ENCODE results near the gene BPGM. TPM values are rescaled to one million over a fixed set of nuclear protein-coding genes. Genes with fewer than 3 reads are reported as not detected.
A peak's percentile ranks its signal among the peaks of the same experiment; 100 is the strongest.

Gene BPGM
- total RNA-seq, 1 donor from 2014 or later, result 37.4 TPM

GRCh38 chr7:134694299-134694698, 47.6 kb downstream of the BPGM start:
- Mint-ChIP-seq H3K9me3 (ENCODE audit: unreplicated experiment) (no peaks in the 10 kb centered on the region), H3K4me1 (ENCODE audit: low read depth, unreplicated experiment) (peaks cover 61% of the 10 kb centered on the region), H3K36me3 (ENCODE audit: low read depth, unreplicated experiment) (peaks cover 2% of the 10 kb centered on the region), H3K27ac (ENCODE audit: unreplicated experiment) (peak overlapping the region; percentile 77), H3K27me3 (ENCODE audit: low read depth, unreplicated experiment) (no peaks in the 10 kb centered on the region), H3K4me3 (ENCODE audit: unreplicated experiment) (peak overlapping the region; percentile 18)
- no peak for TF ChIP-seq EZH2 (IDR thresholded peaks at IDR 0.05; ENCODE audit: insufficient read depth, low read length)
- TF ChIP-seq, protein P1, sequence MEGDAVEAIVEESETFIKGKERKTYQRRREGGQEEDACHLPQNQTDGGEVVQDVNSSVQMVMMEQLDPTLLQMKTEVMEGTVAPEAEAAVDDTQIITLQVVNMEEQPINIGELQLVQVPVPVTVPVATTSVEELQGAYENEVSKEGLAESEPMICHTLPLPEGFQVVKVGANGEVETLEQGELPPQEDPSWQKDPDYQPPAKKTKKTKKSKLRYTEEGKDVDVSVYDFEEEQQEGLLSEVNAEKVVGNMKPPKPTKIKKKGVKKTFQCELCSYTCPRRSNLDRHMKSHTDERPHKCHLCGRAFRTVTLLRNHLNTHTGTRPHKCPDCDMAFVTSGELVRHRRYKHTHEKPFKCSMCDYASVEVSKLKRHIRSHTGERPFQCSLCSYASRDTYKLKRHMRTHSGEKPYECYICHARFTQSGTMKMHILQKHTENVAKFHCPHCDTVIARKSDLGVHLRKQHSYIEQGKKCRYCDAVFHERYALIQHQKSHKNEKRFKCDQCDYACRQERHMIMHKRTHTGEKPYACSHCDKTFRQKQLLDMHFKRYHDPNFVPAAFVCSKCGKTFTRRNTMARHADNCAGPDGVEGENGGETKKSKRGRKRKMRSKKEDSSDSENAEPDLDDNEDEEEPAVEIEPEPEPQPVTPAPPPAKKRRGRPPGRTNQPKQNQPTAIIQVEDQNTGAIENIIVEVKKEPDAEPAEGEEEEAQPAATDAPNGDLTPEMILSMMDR (IDR thresholded peaks at IDR 0.05; ENCODE audit: insufficient read depth, low read depth, low read length), result no peak
- Histone ChIP-seq H4K20me1 (ENCODE audit: insufficient read depth, low read length) (no peaks in the 10 kb centered on the region), H3K27ac (ENCODE audit: low read depth, low read length) (peak overlapping the region; percentile 87), H3K4me3 (ENCODE audit: insufficient read depth, low read depth, low read length) (no peak overlapping the region), H3K79me2 (ENCODE audit: insufficient read depth, low read length) (no peaks in the 10 kb centered on the region), H3K4me2 (ENCODE audit: low read length) (no peak overlapping the region), H3K36me3 (ENCODE audit: insufficient read depth, low read length) (no peaks in the 10 kb centered on the region), H3K4me1 (ENCODE audit: insufficient read depth, low read length) (peaks cover 53% of the 10 kb centered on the region), H3K9me3 (ENCODE audit: insufficient read depth, low read depth, low read length) (no peaks in the 10 kb centered on the region), H2AFZ (ENCODE audit: low read depth, low read length) (no peak overlapping the region), H3K27me3 (ENCODE audit: insufficient read depth, low read length) (no peaks in the 10 kb centered on the region), H3K9ac (ENCODE audit: low read length) (peak overlapping the region; percentile 26)
- FAIRE-seq (no peak), DNase-seq (ENCODE audit: low read depth) (no peak)

DNA sequence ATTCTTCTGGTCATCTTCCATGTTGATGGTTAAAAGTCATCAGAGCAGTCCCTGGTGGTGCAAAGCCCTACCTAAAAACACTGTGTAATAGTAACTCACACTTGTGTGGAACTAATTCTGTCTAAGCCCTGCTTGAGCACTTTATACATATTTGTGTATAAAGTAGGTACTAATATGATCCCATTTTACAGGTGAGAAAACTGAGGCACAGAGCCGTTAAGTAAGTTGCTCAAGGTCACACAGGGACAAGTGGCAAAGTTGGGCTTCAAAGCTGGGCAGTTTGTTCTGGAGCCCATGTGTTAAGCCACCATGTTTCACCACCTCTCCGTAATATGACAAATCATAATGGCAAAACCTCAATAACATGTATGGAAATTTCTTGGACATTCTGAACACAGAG, 48.1 kb downstream of the BPGM start:
- H3K27ac ChIP-seq (ENCODE audit: low read depth, low read length), result peak overlapping the region; percentile 47
- DNase-seq (ENCODE audit: low read depth) (no peak), FAIRE-seq (no peak)
- no peaks in the 10 kb centered on the region for H3K27me3 Mint-ChIP-seq (ENCODE audit: low read depth, unreplicated experiment)
- H3K4me1 Mint-ChIP-seq (ENCODE audit: low read depth, unreplicated experiment), result peaks cover 62% of the 10 kb centered on the region
- H3K4me2 ChIP-seq (ENCODE audit: low read length), result peak overlapping the region; percentile 36
- no peaks in the 10 kb centered on the region for H3K36me3 ChIP-seq (ENCODE audit: insufficient read depth, low read length)
- no peak overlapping the region for H3K9ac ChIP-seq (ENCODE audit: low read length)
- H3K27me3 ChIP-seq (ENCODE audit: insufficient read depth, low read length), result no peaks in the 10 kb centered on the region
- H3K9me3 Mint-ChIP-seq (ENCODE audit: unreplicated experiment), result no peaks in the 10 kb centered on the region
- H3K4me1 ChIP-seq (ENCODE audit: insufficient read depth, low read length), result peaks cover 53% of the 10 kb centered on the region
- H3K27ac Mint-ChIP-seq (ENCODE audit: unreplicated experiment), result peak overlapping the region; percentile 29
- TF ChIP-seq, protein P1 (IDR thresholded peaks at IDR 0.05; ENCODE audit: insufficient read depth, low read depth, low read length), result no peak
- no peak for TF ChIP-seq EZH2 (IDR thresholded peaks at IDR 0.05; ENCODE audit: insufficient read depth, low read length)
- H3K9me3 ChIP-seq (ENCODE audit: insufficient read depth, low read depth, low read length), result no peaks in the 10 kb centered on the region
- H2AFZ ChIP-seq (ENCODE audit: low read depth, low read length), result no peak overlapping the region
- H3K4me3 ChIP-seq (ENCODE audit: insufficient read depth, low read depth, low read length), result no peak overlapping the region
- no peaks in the 10 kb centered on the region for H3K79me2 ChIP-seq (ENCODE audit: insufficient read depth, low read length)
- no peak overlapping the region for H3K4me3 Mint-ChIP-seq (ENCODE audit: unreplicated experiment)
- no peaks in the 10 kb centered on the region for H4K20me1 ChIP-seq (ENCODE audit: insufficient read depth, low read length)
- H3K36me3 Mint-ChIP-seq (ENCODE audit: low read depth, unreplicated experiment), result peaks cover 2% of the 10 kb centered on the region

- H3K4me1 Mint-ChIP-seq (ENCODE audit: low read depth, unreplicated experiment), result peaks cover 60% of the 10 kb centered on the region
Observed at GRCh38 chr7:134695321-134695860, 48.7 kb downstream of the BPGM start.

More at GRCh38 chr7:134695321-134695860, 48.7 kb downstream of the BPGM start:
- H3K79me2 ChIP-seq (ENCODE audit: insufficient read depth, low read length), result no peaks in the 10 kb centered on the region
- TF ChIP-seq, protein P1 (IDR thresholded peaks at IDR 0.05; ENCODE audit: insufficient read depth, low read depth, low read length), result no peak
- TF ChIP-seq EZH2 (IDR thresholded peaks at IDR 0.05; ENCODE audit: insufficient read depth, low read length), result no peak
- H3K9me3 ChIP-seq (ENCODE audit: insufficient read depth, low read depth, low read length), result no peaks in the 10 kb centered on the region
- peak overlapping the region; percentile 47 for H3K27ac ChIP-seq (ENCODE audit: low read depth, low read length)
- no peaks in the 10 kb centered on the region for H3K27me3 ChIP-seq (ENCODE audit: insufficient read depth, low read length)
- peak overlapping the region; percentile 36 for H3K4me2 ChIP-seq (ENCODE audit: low read length)
- H3K9ac ChIP-seq (ENCODE audit: low read length), result peak overlapping the region; percentile 19
- DNase-seq (ENCODE audit: low read depth) (peak; percentile 52), FAIRE-seq (no peak)
- no peak overlapping the region for H3K4me3 ChIP-seq (ENCODE audit: insufficient read depth, low read depth, low read length)
- H3K4me1 ChIP-seq (ENCODE audit: insufficient read depth, low read length), result peaks cover 50% of the 10 kb centered on the region
- Mint-ChIP-seq H3K27me3 (ENCODE audit: low read depth, unreplicated experiment) (no peaks in the 10 kb centered on the region), H3K36me3 (ENCODE audit: low read depth, unreplicated experiment) (peaks cover 2% of the 10 kb centered on the region), H3K27ac (ENCODE audit: unreplicated experiment) (peak overlapping the region; percentile 50), H3K9me3 (ENCODE audit: unreplicated experiment) (no peaks in the 10 kb centered on the region), H3K4me3 (ENCODE audit: unreplicated experiment) (no peak overlapping the region)
- H4K20me1 ChIP-seq (ENCODE audit: insufficient read depth, low read length), result no peaks in the 10 kb centered on the region
- H3K36me3 ChIP-seq (ENCODE audit: insufficient read depth, low read length), result no peaks in the 10 kb centered on the region
- H2AFZ ChIP-seq (ENCODE audit: low read depth, low read length), result peak overlapping the region; percentile 44
